Esophagus squamous epithelium (tissue), 4 donors: ENCODE data around the gene SPOCK1.

ENCODE experiments used
- CTCF ChIP-seq, 6 experiments: fragments of 450-650 bp in 4 of 6; fragments of 200-600 bp in 2 of 6; sonication (generic) in 2 of 6; IDR thresholded peaks; one replicate each; pipeline ENCODE4 v1.5.1; 2016 to 2019; ENCODE audit warnings: antibody characterized with exemption in 6 of 6, mild to moderate bottlenecking in 4 of 6, moderate library complexity in 4 of 6
- POLR2A ChIP-seq, 4 donors: fragments of 450-650 bp; IDR thresholded peaks; one replicate each; pipeline ENCODE4 v1.6.1; 2017; ENCODE audit warnings: antibody characterized with exemption in 4 of 4, mild to moderate bottlenecking in 4 of 4, moderate library complexity in 3 of 4

- TF ChIP-seq CTCF (IDR thresholded peaks at IDR 0.05) (no peak), POLR2A (IDR thresholded peaks at IDR 0.05) (no peak)
These were observed 141.7 kb downstream of the SPOCK1 start for GRCh38 chr5:137357436-137357835.
